Brain pericyte (primary cell): Measurements from ENCODE around the gene DCP1B.

ENCODE experiments used
- DNase-seq: peaks from one replicate; pipeline ENCODE4 v3.0.0-alpha.2; 2012; ENCODE audit warnings: low read depth, low spot score

The DCP1B gene

GRCh38 chr12:1935242-1935641 is 69.0 kb downstream of the DCP1B start:
- no peak for DNase-seq

- DNase-seq = no peak
Measured at GRCh38 chr12:1934831-1935230, 69.4 kb downstream of the DCP1B start.

- DNase-seq = no peak
Measured at GRCh38 chr12:1934068-1934467, 70.2 kb downstream of the DCP1B start.

- no peak for DNase-seq
Measured at GRCh38 chr12:1933342-1934051, 70.8 kb downstream of the DCP1B start.

GRCh38 chr12:1932264-1932777 is 71.9 kb downstream of the DCP1B start:
- DNase-seq = no peak

GRCh38 chr12:1931642-1932041 is 72.6 kb downstream of the DCP1B start:
- DNase-seq = no peak

- DNase-seq = no peak
Measured at GRCh38 chr12:1930803-1931597, 73.3 kb downstream of the DCP1B start.

- DNase-seq = no peak
Measured at GRCh38 chr12:1929985-1930802, 74.1 kb downstream of the DCP1B start.

GRCh38 chr12:1929241-1929984 is 74.8 kb downstream of the DCP1B start:
- no peak for DNase-seq

GRCh38 chr12:1928439-1929121 is 75.7 kb downstream of the DCP1B start:
- DNase-seq = no peak

- DNase-seq = no peak
Measured at GRCh38 chr12:1927751-1928351, 76.4 kb downstream of the DCP1B start.

GRCh38 chr12:1927051-1927680 is 77.1 kb downstream of the DCP1B start:
- DNase-seq = no peak

GRCh38 chr12:1926251-1926657 is 78.0 kb downstream of the DCP1B start:
- no peak for DNase-seq

GRCh38 chr12:1925684-1926006 is 78.6 kb downstream of the DCP1B start:
- DNase-seq = no peak

- DNase-seq = no peak
Measured at GRCh38 chr12:1924996-1925683, 79.1 kb downstream of the DCP1B start.

GRCh38 chr12:1922985-1923384 is 81.3 kb downstream of the DCP1B start:
- no peak for DNase-seq

GRCh38 chr12:1922075-1922709 is 82.1 kb downstream of the DCP1B start:
- DNase-seq = no peak

- no peak for DNase-seq
Measured at GRCh38 chr12:1920971-1921370, 83.3 kb downstream of the DCP1B start.

- DNase-seq = no peak
Measured at GRCh38 chr12:1920436-1920835, 83.8 kb downstream of the DCP1B start.
